ENCODE measurements around the gene GALR2. TPM values are rescaled to one million over a fixed set of nuclear protein-coding genes. Genes with fewer than 3 reads are reported as not detected.

The GALR2 gene
- 0.27 and 0.61 TPM in 2 replicates for total RNA-seq (2022)
- percentile 19 among the genes with signal in this experiment for Bru-seq, nascent RNA
- percentile 28 among the genes with signal in this experiment for BruChase-seq, experiment 1, labeled RNA remaining after a 6-hour chase
- percentile 11 among the genes with signal in this experiment for BruChase-seq, experiment 2, labeled RNA remaining after a 2-hour chase
- long read RNA-seq, partial matches to known transcripts, result 0 of 4 reads
- long read RNA-seq, other reads (novel, unspliced or antisense), result 3 of 4 reads

GRCh38 chr17:76074390-76075363 lies at the start of gene GALR2:
GALR2 (plus strand) TSS chr17:76074781; CDS start chr17:76074884, 103 bp downstream.
- BruUV-seq (replicated peaks), result no TSS peak
- H3K9me3 Mint-ChIP-seq (ENCODE audit: low read depth, unreplicated experiment), result no peaks in the 10 kb centered on the region
- no peak for DNase-seq
- intact Hi-C loops (cut with micrococcal nuclease; ENCODE audit: unreplicated experiment), result loop anchor here (5.0 kb wide), 1 partner anchor 47 kb away; the partner anchor contains the start of gene EVPL
- no peak within 1 kb of the TSS for H3K27ac Mint-ChIP-seq (ENCODE audit: unreplicated experiment)
- peaks cover 11% of the 10 kb centered on the region for H3K4me1 Mint-ChIP-seq (ENCODE audit: low read depth, unreplicated experiment)
- TF ChIP-seq CTCF (IDR thresholded peaks at IDR 0.05; ENCODE audit: unreplicated experiment), result no peak
- H3K36me3 Mint-ChIP-seq (ENCODE audit: insufficient read depth, unreplicated experiment), result peaks cover 48% of the 10 kb centered on the region
- peaks cover 55% of the 10 kb centered on the region for H3K27me3 Mint-ChIP-seq (ENCODE audit: unreplicated experiment)
- H3K4me3 Mint-ChIP-seq (ENCODE audit: low read depth, unreplicated experiment), result peak within 1 kb of the TSS; percentile 64
- CTCF ChIA-PET, result interaction anchor here (0.5 kb wide), 1 partner anchor 33 kb away, joined by 4 read pairs; no protein-coding TSS in a partner anchor

- no TSS peak for BruUV-seq (replicated peaks)
- intact Hi-C loops (cut with micrococcal nuclease; ENCODE audit: unreplicated experiment), result loop anchor here (5.0 kb wide), 1 partner anchor 47 kb away; the partner anchor contains the start of genes GALR2 and SRP68
- Mint-ChIP-seq H3K36me3 (ENCODE audit: insufficient read depth, unreplicated experiment) (peaks cover 47% of the 10 kb centered on the region), H3K27me3 (ENCODE audit: unreplicated experiment) (no peaks in the 10 kb centered on the region), H3K4me3 (ENCODE audit: low read depth, unreplicated experiment) (peak overlapping the region; percentile 97), H3K27ac (ENCODE audit: unreplicated experiment) (no peak overlapping the region), H3K9me3 (ENCODE audit: low read depth, unreplicated experiment) (no peaks in the 10 kb centered on the region), H3K4me1 (ENCODE audit: low read depth, unreplicated experiment) (peaks cover 23% of the 10 kb centered on the region)
- TF ChIP-seq CTCF (IDR thresholded peaks at IDR 0.05; ENCODE audit: unreplicated experiment), result no peak
- no peak for DNase-seq
- CTCF ChIA-PET, result interaction anchor here (0.7 to 1.0 kb wide), 3 partner anchors 11 to 213 kb away, joined by 5 read pairs; no protein-coding TSS in a partner anchor
These were observed 49.3 kb upstream of the GALR2 start for GRCh38 chr17:76025294-76025693.

GRCh38 chr17:76026714-76027158 lies 47.8 kb upstream of the GALR2 start:
- H3K36me3 Mint-ChIP-seq (ENCODE audit: insufficient read depth, unreplicated experiment), result peaks cover 47% of the 10 kb centered on the region
- no peaks in the 10 kb centered on the region for H3K27me3 Mint-ChIP-seq (ENCODE audit: unreplicated experiment)
- DNase-seq, result no peak
- no peak for TF ChIP-seq CTCF (IDR thresholded peaks at IDR 0.05; ENCODE audit: unreplicated experiment)
- H3K4me3 Mint-ChIP-seq (ENCODE audit: low read depth, unreplicated experiment), result peak overlapping the region; percentile 97
- no peaks in the 10 kb centered on the region for H3K9me3 Mint-ChIP-seq (ENCODE audit: low read depth, unreplicated experiment)
- BruUV-seq (replicated peaks), result TSS peak; percentile 51
- peaks cover 23% of the 10 kb centered on the region for H3K4me1 Mint-ChIP-seq (ENCODE audit: low read depth, unreplicated experiment)
- CTCF ChIA-PET, result interaction anchor here (1.8 kb wide), 1 partner anchor 25 kb away, joined by 3 read pairs; no protein-coding TSS in a partner anchor
- intact Hi-C loops (cut with micrococcal nuclease; ENCODE audit: unreplicated experiment), result loop anchor here (5.0 kb wide), 1 partner anchor 46 kb away; the partner anchor contains the start of genes GALR2 and SRP68
- H3K27ac Mint-ChIP-seq (ENCODE audit: unreplicated experiment), result peak overlapping the region; percentile 71

GRCh38 chr17:76027159-76027839 lies 47.3 kb upstream of the GALR2 start, which contains the start of gene EVPL:
EVPL (minus strand) TSS chr17:76027306; CDS start chr17:76027198, 108 bp downstream.
- BruUV-seq (replicated peaks), result no TSS peak
- CTCF ChIA-PET, result interaction anchor here (1.8 kb wide), 1 partner anchor 24 kb away, joined by 3 read pairs; no protein-coding TSS in a partner anchor
- no peak for TF ChIP-seq CTCF (IDR thresholded peaks at IDR 0.05; ENCODE audit: unreplicated experiment)
- DNase-seq, result peak; percentile 94
- intact Hi-C loops (cut with micrococcal nuclease; ENCODE audit: unreplicated experiment), result loop anchor here (5.0 kb wide), 1 partner anchor 45 kb away; the partner anchor contains the start of genes GALR2 and SRP68
- Mint-ChIP-seq H3K27ac (ENCODE audit: unreplicated experiment) (peak within 1 kb of the TSS; percentile 71), H3K36me3 (ENCODE audit: insufficient read depth, unreplicated experiment) (peaks cover 47% of the 10 kb centered on the region), H3K27me3 (ENCODE audit: unreplicated experiment) (no peaks in the 10 kb centered on the region), H3K4me3 (ENCODE audit: low read depth, unreplicated experiment) (peak within 1 kb of the TSS; percentile 97), H3K9me3 (ENCODE audit: low read depth, unreplicated experiment) (no peaks in the 10 kb centered on the region), H3K4me1 (ENCODE audit: low read depth, unreplicated experiment) (peaks cover 23% of the 10 kb centered on the region)
